ENCODE data around the gene EVA1B. TPM values are rescaled to one million over a fixed set of nuclear protein-coding genes. Genes with fewer than 3 reads are reported as not detected.

Gene EVA1B
- total RNA-seq, 1 experiment from 2014 or later: 5.5 TPM

GRCh38 chr1:36341626-36342320, 18.3 kb upstream of the EVA1B start:
- Mint-ChIP-seq H3K4me3 (no peak overlapping the region), H3K4me1 (no peaks in the 10 kb centered on the region), H3K9me3 (no peaks in the 10 kb centered on the region), H3K36me3 (ENCODE audit: insufficient read depth in 1 of 3, low read depth in 3 of 3) (peaks cover 3 to 21% (median 13%) of the 10 kb centered on the region in 3 experiments; a peak in 5 of 7 replicates), H3K27me3 (ENCODE audit: low read depth) (no peaks in the 10 kb centered on the region; the same call in 1 of the 2 replicates), H3K27ac (no peak overlapping the region)
- H3K4me1 ChIP-seq (ENCODE audit: insufficient read depth, low read length): no peaks in the 10 kb centered on the region
- H2BK12ac ChIP-seq (ENCODE audit: insufficient read length, low read depth, low read length): no peak overlapping the region
- TF ChIP-seq CTCF (conservative IDR thresholded peaks at IDR 0.05): no peak
- no peaks in the 10 kb centered on the region for H3K9me3 ChIP-seq (ENCODE audit: control insufficient read depth, low read depth, low read length)
- no peaks in the 10 kb centered on the region for H3K27me3 ChIP-seq (ENCODE audit: insufficient read depth, low read length)
- no peaks in the 10 kb centered on the region for H3K79me2 ChIP-seq (ENCODE audit: insufficient read depth, low read length)
- H2AFZ ChIP-seq (ENCODE audit: low read length): no peak overlapping the region
- no CpG with 5 or more reads among the region's 34 CpGs for WGBS (ENCODE audit: extremely low coverage, insufficient read length, low lambda C conversion rate)
- no peak overlapping the region for H2BK120ac ChIP-seq (ENCODE audit: low read depth, low read length, poor library complexity, severe bottlenecking)
- no peak overlapping the region for H3K23ac ChIP-seq (ENCODE audit: insufficient read length, low read depth, low read length)
- no peak overlapping the region for H3K18ac ChIP-seq (ENCODE audit: insufficient read length, low read depth, low read length)
- H3K14ac ChIP-seq (ENCODE audit: insufficient read depth, low read length): no peak overlapping the region
- no peak overlapping the region for H4K8ac ChIP-seq (replicated peaks; ENCODE audit: insufficient read length, low read depth, low read length)
- H4K5ac ChIP-seq (ENCODE audit: insufficient read length, low read depth, low read length): no peak overlapping the region
- H4K20me1 ChIP-seq (ENCODE audit: control insufficient read depth, insufficient read depth, insufficient read length): no peaks in the 10 kb centered on the region
- no peak overlapping the region for H3K9ac ChIP-seq (ENCODE audit: extremely low read depth, insufficient read length, low read length)
- DNase-seq: no peak
- H3K4me2 ChIP-seq (ENCODE audit: insufficient read depth, insufficient read length, low read length): no peak overlapping the region
- H4K91ac ChIP-seq (ENCODE audit: insufficient read length, low read depth, low read length): no peak overlapping the region
- no peak overlapping the region for H2BK15ac ChIP-seq (ENCODE audit: low read depth, low read length)
- H3T11ph ChIP-seq (ENCODE audit: low read length): no peak overlapping the region
- no peaks in the 10 kb centered on the region for H3K23me2 ChIP-seq (ENCODE audit: insufficient read length, low read depth, low read length, poor library complexity, severe bottlenecking)
- H3K27ac ChIP-seq (ENCODE audit: insufficient read length, low read depth, low read length): no peak overlapping the region
- H3K56ac ChIP-seq (ENCODE audit: insufficient read length, low read depth, low read length): no peak overlapping the region
- H3K79me1 ChIP-seq (ENCODE audit: insufficient read depth, low read depth, low read length, poor library complexity, severe bottlenecking): no peaks in the 10 kb centered on the region
- no peak overlapping the region for H2BK20ac ChIP-seq (ENCODE audit: low read depth, low read length, poor library complexity, severe bottlenecking)
- H3K4ac ChIP-seq (ENCODE audit: low read depth, low read length): no peak overlapping the region
- no peak overlapping the region for H2BK5ac ChIP-seq (ENCODE audit: insufficient read length, low read length)
- H2AK5ac ChIP-seq (ENCODE audit: insufficient read length, low read length): no peak overlapping the region

Data from H9 (cell line).